Sigmoid colon (tissue), 7 donors: ENCODE measurements around the gene CRNKL1. TPM values are rescaled to one million over a fixed set of nuclear protein-coding genes. Genes with fewer than 3 reads are reported as not detected.
A peak's percentile ranks its signal among the peaks of the same experiment; 100 is the strongest.

Experiments
- DNase-seq: peaks from one replicate; pipeline ENCODE4 v3.0.0-alpha.2; 2019
- H3K27ac ChIP-seq, 4 donors: fragments of 200-600 bp; sonication (generic); one replicate each; pipeline ENCODE4 v1.5.1; 2016 to 2019; ENCODE audit warnings: mild to moderate bottlenecking in 1 of 4
- H3K27me3 ChIP-seq, 3 donors: fragments of 200-600 bp; sonication (generic); one replicate each; pipeline ENCODE4 v1.5.1; 2019; ENCODE audit warnings: mild to moderate bottlenecking in 1 of 3
- H3K36me3 ChIP-seq, 4 donors: fragments of 200-600 bp; sonication (generic); one replicate each; pipeline ENCODE4 v1.5.1; 2016 to 2019
- H3K4me1 ChIP-seq, 4 donors: fragments of 200-600 bp; sonication (generic); one replicate each; pipeline ENCODE4 v1.5.1; 2017 to 2019
- H3K4me3 ChIP-seq, 4 donors: fragments of 200-600 bp; sonication (generic); one replicate each; pipeline ENCODE4 v1.5.1; 2017 to 2019; ENCODE audit warnings: mild to moderate bottlenecking in 2 of 4, moderate library complexity in 1 of 4
- H3K9me3 ChIP-seq, 4 donors: fragments of 200-600 bp in 3 of 4; sonication (generic) in 3 of 4; one replicate each; pipeline versions ENCODE4 v1.5.1 to v1.6.1; 2013 to 2019
- CTCF ChIP-seq, 4 experiments: fragments of 450-650 bp in 3 of 4; fragments of 200-600 bp in 1 of 4; IDR thresholded peaks; one replicate each; pipeline ENCODE4 v1.5.1; 2016 to 2019; ENCODE audit warnings: antibody characterized with exemption in 4 of 4, mild to moderate bottlenecking in 3 of 4, moderate library complexity in 2 of 4
- EP300 ChIP-seq, 4 donors: sonication (generic); formaldehyde crosslinking; IDR thresholded peaks; one replicate each; pipeline ENCODE4 v1.6.1; 2017; ENCODE audit warnings: antibody characterized with exemption in 4 of 4
- POLR2A ChIP-seq, 2 donors: fragments of 450-650 bp; IDR thresholded peaks; one replicate each; pipeline ENCODE4 v1.6.1; 2016; ENCODE audit warnings: antibody characterized with exemption in 2 of 2, mild to moderate bottlenecking in 2 of 2, moderate library complexity in 2 of 2
- POLR2AphosphoS5 ChIP-seq, 4 donors: sonication (generic); formaldehyde crosslinking; IDR thresholded peaks; one replicate each; pipeline ENCODE4 v1.6.1; 2017; ENCODE audit warnings: antibody characterized with exemption in 4 of 4
- WGBS, 2 donors: extraction: QIAGEN DNeasy Blood & Tissue Kit; methylation state at CpG; one replicate each; pipeline ENCODE4 v1.1.7; 2013; 5-methylcytosine and 5-hydroxymethylcytosine counted together
- intact Hi-C: fragments of 100-400 bp; cut with DNase I; formaldehyde crosslinking; loops from one replicate; pipeline ENCODE4 v1.15.1; 2023
- polyA plus RNA-seq, 3 donors: library from polyadenylated mRNA; stranded (reverse); fragments of 200-250 nt; gene quantifications; one replicate each; pipeline ENCODE4 v1.2.3, GENCODE V29; 2013
- total RNA-seq, 4 donors: library from RNA; depleted of rRNA; stranded (reverse); fragments of >200 nt; gene quantifications; one replicate each; pipeline ENCODE4 v1.1.0, GENCODE V29; 2016
- donor health status: healthy with polysubstance abuse.
- donor health status: Bipolar disorder and iron deficiency.
- donor health status: healthy.

CRNKL1 gene
- total and polyA plus RNA-seq, 7 donors = 9.0 to 29.1 (median 19.9) TPM

GRCh38 chr20:19991854-19992253 lies 60.4 kb downstream of the CRNKL1 start:
- peaks cover 0 to 68% (median 53%) of the 10 kb centered on the region in 4 donors for H3K4me1 ChIP-seq
- intact Hi-C loops = loop anchor here (5.0 kb wide), 1 partner anchor 105 kb away; no protein-coding TSS in a partner anchor
- H3K27me3 ChIP-seq = no peaks in the 10 kb centered on the region
- WGBS, 2 donors = 48 to 62% methylated on average over 2 of the region's 2 CpGs
- TF ChIP-seq POLR2A (IDR thresholded peaks at IDR 0.05) (no peak), CTCF (IDR thresholded peaks at IDR 0.05) (no peak), EP300 (IDR thresholded peaks at IDR 0.05) (no peak), POLR2AphosphoS5 (IDR thresholded peaks at IDR 0.05) (no peak)
- peak overlapping the region in 2 of 4 donors; percentile 11 to 87 for H3K27ac ChIP-seq
- peaks cover 0 to 16% (median 4%) of the 10 kb centered on the region in 4 donors for H3K36me3 ChIP-seq
- DNase-seq = no peak
- H3K4me3 ChIP-seq = no peak overlapping the region
- no peaks in the 10 kb centered on the region for H3K9me3 ChIP-seq

GRCh38 chr20:19991308-19991707 lies 61.0 kb downstream of the CRNKL1 start:
- no peak overlapping the region for H3K4me3 ChIP-seq
- H3K4me1 ChIP-seq = peaks cover 0 to 69% (median 56%) of the 10 kb centered on the region in 4 donors
- WGBS, 2 donors = 14 to 45% methylated on average over 1 of the region's 1 CpG
- peaks cover 0 to 10% (median 2%) of the 10 kb centered on the region in 4 donors for H3K36me3 ChIP-seq
- intact Hi-C loops = loop anchor here (5.0 kb wide), 1 partner anchor 104 kb away; no protein-coding TSS in a partner anchor
- H3K27ac ChIP-seq = peak overlapping the region in 1 of 4 donors; percentile 11
- DNase-seq = no peak
- TF ChIP-seq CTCF (IDR thresholded peaks at IDR 0.05) = no peak
- H3K27me3 ChIP-seq = no peaks in the 10 kb centered on the region
- H3K9me3 ChIP-seq = no peaks in the 10 kb centered on the region

GRCh38 chr20:19990850-19991249 lies 61.4 kb downstream of the CRNKL1 start:
- Histone ChIP-seq H3K36me3 (peaks cover 0 to 9% (median 0%) of the 10 kb centered on the region in 4 donors), H3K9me3 (no peaks in the 10 kb centered on the region), H3K4me3 (no peak overlapping the region), H3K27ac (no peak overlapping the region), H3K27me3 (no peaks in the 10 kb centered on the region), H3K4me1 (peaks cover 0 to 74% (median 60%) of the 10 kb centered on the region in 4 donors)
- TF ChIP-seq CTCF (IDR thresholded peaks at IDR 0.05) = no peak
- WGBS, 2 donors = 89% methylated on average over 5 of the region's 5 CpGs
- intact Hi-C loops = loop anchor here (5.0 kb wide), 1 partner anchor 104 kb away; no protein-coding TSS in a partner anchor
- DNase-seq = no peak

GRCh38 chr20:19987046-19987445 lies 65.2 kb downstream of the CRNKL1 start:
- intact Hi-C loops = no loop called here
- Histone ChIP-seq H3K27ac (peak overlapping the region; percentile 31 to 67 (median 54)), H3K27me3 (no peaks in the 10 kb centered on the region), H3K4me3 (no peak overlapping the region), H3K36me3 (peaks cover 0 to 9% (median 0%) of the 10 kb centered on the region in 4 donors), H3K9me3 (no peaks in the 10 kb centered on the region), H3K4me1 (peaks cover 0 to 65% (median 49%) of the 10 kb centered on the region in 4 donors)
- no peak for DNase-seq
- TF ChIP-seq EP300 (IDR thresholded peaks at IDR 0.05) (no peak), CTCF (IDR thresholded peaks at IDR 0.05) (no peak), POLR2A (IDR thresholded peaks at IDR 0.05) (no peak), POLR2AphosphoS5 (IDR thresholded peaks at IDR 0.05) (no peak)
- WGBS, 2 donors = 84 to 86% methylated on average over 4 of the region's 4 CpGs

GRCh38 chr20:19986419-19986818 lies 65.8 kb downstream of the CRNKL1 start:
- TF ChIP-seq EP300 (IDR thresholded peaks at IDR 0.05) (no peak), POLR2AphosphoS5 (IDR thresholded peaks at IDR 0.05) (peak in 1 of 4 donors; percentile 23)
- no peak for DNase-seq
- peaks cover 0 to 7% (median 0%) of the 10 kb centered on the region in 4 donors for H3K36me3 ChIP-seq
- H3K27ac ChIP-seq = peak overlapping the region; percentile 31 to 67 (median 54)
- H3K4me3 ChIP-seq = no peak overlapping the region
- H3K27me3 ChIP-seq = no peaks in the 10 kb centered on the region
- intact Hi-C loops = no loop called here
- H3K9me3 ChIP-seq = no peaks in the 10 kb centered on the region
- WGBS, 2 donors = 62 to 68% methylated on average over 6 of the region's 6 CpGs
- H3K4me1 ChIP-seq = peaks cover 0 to 65% (median 52%) of the 10 kb centered on the region in 4 donors

Other genes with a start within 250 kb of the CRNKL1 start
- gene NAA20, start 35.1 kb downstream of the CRNKL1 start, total RNA-seq = 10 to 100 TPM; 26.3 to 44.9 (median 36.2) TPM
- 10 to 100 TPM; 58.9 to 74.2 (median 60.5) TPM for gene NAA20, start 35.1 kb downstream of the CRNKL1 start, polyA plus RNA-seq
- 1 to 10 TPM in 1 of 4 donors, under 1 TPM in 1, not detected in 2; 0.27 to 2.0 TPM for gene CFAP61, start 66 bp upstream of the CRNKL1 start, total RNA-seq
- under 1 TPM in 2 of 3 donors, not detected in 1; 0.15 to 0.60 TPM for gene CFAP61, start 66 bp upstream of the CRNKL1 start, polyA plus RNA-seq